ENCODE measurements around the gene PCGF5. TPM values are rescaled to one million over a fixed set of nuclear protein-coding genes. Genes with fewer than 3 reads are reported as not detected.
"Not testable (repeated sequence)": the region's sequence is repeated elsewhere in the genome, so short reads cannot be mapped to it uniquely, and the experiment has no call there.

The PCGF5 gene
- total RNA-seq, 1 experiment from 2014 or later: 25.8 TPM

DNA sequence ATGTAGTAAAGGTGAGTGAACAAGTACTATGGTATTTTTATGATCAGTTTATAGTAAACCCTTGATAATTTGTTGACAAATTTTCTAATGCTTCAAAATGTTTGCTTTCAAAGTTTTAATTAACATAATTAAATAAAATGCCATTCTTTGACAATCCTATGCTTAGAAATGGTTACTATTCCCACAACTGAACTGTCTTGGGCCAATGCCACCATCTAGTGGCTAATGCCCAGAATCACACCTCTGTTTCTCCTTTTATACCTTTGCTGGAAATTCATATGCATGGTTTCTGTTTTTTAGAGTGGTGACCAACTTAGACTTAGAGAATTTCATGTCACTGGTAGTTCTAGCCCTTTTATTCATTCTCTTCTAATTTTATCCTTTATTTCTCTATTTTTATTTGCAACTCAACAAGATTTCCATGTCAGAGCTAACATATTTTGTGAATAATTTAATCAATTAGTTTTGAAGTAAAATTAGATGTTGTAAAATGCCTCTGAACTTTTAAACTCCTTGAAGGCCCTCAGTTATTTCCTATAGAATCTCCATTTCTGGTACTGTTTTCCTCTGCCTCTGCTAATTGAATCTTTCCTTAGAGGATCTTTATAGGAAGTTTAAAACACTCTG lies 31.1 kb downstream of the PCGF5 start:
- CTCF ChIA-PET: interaction anchor here (0.6 to 8.7 kb wide), 39 partner anchors 10 to 1483 kb away, joined by 3 to 125 read pairs (median 3); no protein-coding TSS in a partner anchor
- peak; percentile 80 for DNase-seq (ENCODE audit: unreplicated experiment)
- peaks cover 20% of the 10 kb centered on the region for H3K36me3 Mint-ChIP-seq (ENCODE audit: insufficient read depth, unreplicated experiment)
- POLR2A ChIA-PET: interaction anchor here (0.9 to 2.8 kb wide), 8 partner anchors 28 to 340 kb away, joined by 3 to 21 read pairs (median 4); no protein-coding TSS in a partner anchor
- H3K27ac Mint-ChIP-seq (ENCODE audit: low read depth, unreplicated experiment): no peak overlapping the region
- no TSS peak for BruUV-seq (replicated peaks)
- peak; percentile 92 for TF ChIP-seq CTCF (IDR thresholded peaks at IDR 0.05; ENCODE audit: unreplicated experiment)
- no peaks in the 10 kb centered on the region for H3K27me3 Mint-ChIP-seq (ENCODE audit: insufficient read depth, unreplicated experiment)
- H3K4me1 Mint-ChIP-seq (ENCODE audit: insufficient read depth, unreplicated experiment): no peaks in the 10 kb centered on the region
- intact Hi-C loops (cut with micrococcal nuclease): loop anchor here (1.0 kb wide), 6 partner anchors 88 to 371 kb away; no protein-coding TSS in a partner anchor
- H3K4me3 Mint-ChIP-seq (ENCODE audit: unreplicated experiment): no peak overlapping the region
- H3K9me3 Mint-ChIP-seq (ENCODE audit: unreplicated experiment): no peaks in the 10 kb centered on the region

GRCh38 chr10:91253300-91253699 lies 32.8 kb downstream of the PCGF5 start:
- Mint-ChIP-seq H3K27me3 (ENCODE audit: insufficient read depth, unreplicated experiment) (no peaks in the 10 kb centered on the region), H3K36me3 (ENCODE audit: insufficient read depth, unreplicated experiment) (peaks cover 25% of the 10 kb centered on the region), H3K4me1 (ENCODE audit: insufficient read depth, unreplicated experiment) (no peaks in the 10 kb centered on the region), H3K9me3 (ENCODE audit: unreplicated experiment) (no peaks in the 10 kb centered on the region), H3K27ac (ENCODE audit: low read depth, unreplicated experiment) (no peak overlapping the region), H3K4me3 (ENCODE audit: unreplicated experiment) (no peak overlapping the region)
- ChIA-PET POLR2A (no interaction called here), CTCF (interaction anchor here (4.2 to 8.7 kb wide), 4 partner anchors 164 to 343 kb away, joined by 76 to 125 read pairs (median 92); no protein-coding TSS in a partner anchor)
- intact Hi-C loops (cut with micrococcal nuclease): no loop called here
- no peak for DNase-seq (ENCODE audit: unreplicated experiment)
- BruUV-seq (replicated peaks): no TSS peak
- TF ChIP-seq CTCF (IDR thresholded peaks at IDR 0.05; ENCODE audit: unreplicated experiment): no peak

DNA sequence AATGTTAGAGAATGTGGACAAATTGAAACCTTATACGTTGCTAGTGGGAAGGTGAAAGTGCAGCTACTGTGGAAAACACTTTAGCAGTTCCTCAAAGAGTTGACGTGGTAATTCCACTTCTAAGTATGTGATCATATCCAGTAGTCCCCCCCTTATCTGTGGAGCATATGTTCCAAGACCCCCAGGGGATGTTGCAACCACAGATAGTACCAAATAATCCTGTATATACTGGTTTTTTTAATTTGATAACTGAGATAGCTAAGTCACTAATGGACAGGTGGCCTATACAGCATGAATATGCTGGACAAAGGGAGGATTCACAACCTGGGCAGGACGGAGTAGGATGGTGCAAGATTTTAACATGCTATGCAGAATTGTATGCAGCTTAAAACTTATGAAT lies 36.8 kb downstream of the PCGF5 start:
- BruUV-seq (replicated peaks): no TSS peak
- Mint-ChIP-seq H3K27me3 (ENCODE audit: insufficient read depth, unreplicated experiment) (no peaks in the 10 kb centered on the region), H3K36me3 (ENCODE audit: insufficient read depth, unreplicated experiment) (peaks cover 31% of the 10 kb centered on the region), H3K4me3 (ENCODE audit: unreplicated experiment) (no peak overlapping the region), H3K9me3 (ENCODE audit: unreplicated experiment) (no peaks in the 10 kb centered on the region), H3K27ac (ENCODE audit: low read depth, unreplicated experiment) (no peak overlapping the region), H3K4me1 (ENCODE audit: insufficient read depth, unreplicated experiment) (no peaks in the 10 kb centered on the region)
- POLR2A ChIA-PET: no interaction called here
- CTCF ChIA-PET: no interaction called here
- intact Hi-C loops (cut with micrococcal nuclease): no loop called here
- no peak for DNase-seq (ENCODE audit: unreplicated experiment)
- TF ChIP-seq CTCF (IDR thresholded peaks at IDR 0.05; ENCODE audit: unreplicated experiment): no peak

DNA sequence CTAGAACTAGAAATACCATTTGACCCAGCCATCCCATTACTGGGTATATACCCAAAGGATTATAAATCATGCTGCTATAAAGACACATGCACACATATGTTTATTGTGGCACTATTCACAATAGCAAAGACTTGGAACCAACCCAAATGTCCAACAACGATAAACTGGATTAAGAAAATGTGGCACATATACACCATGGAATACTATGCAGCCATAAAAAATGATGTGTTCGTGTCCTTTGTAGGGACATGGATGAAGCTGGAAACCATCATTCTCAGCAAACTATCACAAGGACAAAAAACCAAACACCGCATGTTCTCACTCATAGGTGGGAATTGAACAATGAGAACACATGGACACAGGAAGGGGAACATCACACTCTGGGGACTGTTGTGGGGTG lies 40.0 kb downstream of the PCGF5 start:
- H3K4me3 Mint-ChIP-seq (ENCODE audit: unreplicated experiment); intact Hi-C loops (cut with micrococcal nuclease); H3K27me3 Mint-ChIP-seq (ENCODE audit: insufficient read depth, unreplicated experiment); DNase-seq (ENCODE audit: unreplicated experiment); H3K27ac Mint-ChIP-seq (ENCODE audit: low read depth, unreplicated experiment); BruUV-seq (replicated peaks); H3K9me3 Mint-ChIP-seq (ENCODE audit: unreplicated experiment); H3K4me1 Mint-ChIP-seq (ENCODE audit: insufficient read depth, unreplicated experiment): not testable (repeated sequence)
- CTCF ChIA-PET: interaction anchor here (1.7 kb wide), 1 partner anchor 38 kb away, joined by 4 read pairs; no protein-coding TSS in a partner anchor
- H3K36me3 Mint-ChIP-seq (ENCODE audit: insufficient read depth, unreplicated experiment): peaks cover 24% of the 10 kb centered on the region
- POLR2A ChIA-PET: interaction anchor here (0.8 kb wide), 2 partner anchors 183 to 254 kb away, joined by 3 read pairs; no protein-coding TSS in a partner anchor
